RWPE1 (cell line): ENCODE measurements around the gene PPP2R3A.
A peak's percentile ranks its signal among the peaks of the same experiment; 100 is the strongest.

ENCODE experiments used
- CTCF ChIA-PET: fragments of 350-600 bp; sonication (Branson Sonifier 250); formaldehyde crosslinking; extraction: SDS; loops from one replicate; lab custom pipeline; 2021; lab: Yijun Ruan, JAX
- POLR2A ChIA-PET: fragments of 400-600 bp; formaldehyde crosslinking; extraction: SDS; loops from one replicate; lab custom pipeline; 2020; ENCODE audit warnings: antibody characterized with exemption; ENCODE audit not compliant: low non-redundant PET; lab: Yijun Ruan, JAX
- DNase-seq: peaks from one replicate; pipeline ENCODE4 v3.0.0; 2012; ENCODE audit warnings: low spot score
- H3K27ac ChIP-seq: fragments of 450-650 bp; 2 replicates; pipeline ENCODE4 v1.5.1; 2017
- CTCF ChIP-seq: fragments of 450-650 bp; conservative IDR thresholded peaks from 2 replicates; pipeline ENCODE4 v1.5.1; 2017; ENCODE audit warnings: low read depth, mild to moderate bottlenecking

Gene PPP2R3A

DNA sequence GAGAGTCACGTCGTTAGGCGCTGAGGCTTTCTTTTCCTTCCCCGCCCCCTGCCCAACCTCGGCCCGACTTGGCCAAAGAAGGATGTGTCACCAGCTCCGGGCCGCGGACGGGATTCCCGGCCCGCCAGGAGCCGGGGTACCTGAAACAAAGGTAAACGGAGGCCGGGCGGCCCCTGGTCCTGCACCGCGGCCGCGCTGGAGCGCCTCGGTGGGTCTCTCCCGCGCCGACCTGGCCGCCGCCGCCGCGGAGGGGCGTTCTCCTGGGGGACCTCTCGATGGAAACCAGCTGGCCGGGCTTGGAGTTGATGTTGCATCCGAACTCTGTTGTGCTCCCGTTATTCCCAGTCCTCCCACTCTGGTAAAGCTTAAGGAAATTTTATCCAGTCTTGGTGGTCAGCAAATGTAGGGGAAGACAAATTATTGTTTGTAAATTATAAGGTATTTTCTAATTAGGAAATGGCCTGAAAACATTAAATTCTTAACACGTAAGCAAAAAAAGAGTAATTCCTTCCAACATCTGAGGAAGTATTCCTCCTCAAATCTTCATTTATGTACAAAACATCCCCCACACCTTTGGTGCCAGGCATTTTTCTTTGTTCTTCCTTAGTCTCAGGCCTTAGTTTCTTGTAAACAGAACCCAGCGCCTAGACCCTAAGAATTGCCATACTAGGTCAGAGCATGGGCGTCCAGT, 888 bp downstream of the PPP2R3A start:
- H3K27ac ChIP-seq = peak overlapping the region; percentile 84
- DNase-seq = no peak
- ChIA-PET CTCF (interaction anchor here (0.6 to 0.7 kb wide), 2 partner anchors 76 to 905 kb away, joined by 3 read pairs; no protein-coding TSS in a partner anchor), POLR2A (no interaction called here)
- TF ChIP-seq CTCF = no peak

DNA sequence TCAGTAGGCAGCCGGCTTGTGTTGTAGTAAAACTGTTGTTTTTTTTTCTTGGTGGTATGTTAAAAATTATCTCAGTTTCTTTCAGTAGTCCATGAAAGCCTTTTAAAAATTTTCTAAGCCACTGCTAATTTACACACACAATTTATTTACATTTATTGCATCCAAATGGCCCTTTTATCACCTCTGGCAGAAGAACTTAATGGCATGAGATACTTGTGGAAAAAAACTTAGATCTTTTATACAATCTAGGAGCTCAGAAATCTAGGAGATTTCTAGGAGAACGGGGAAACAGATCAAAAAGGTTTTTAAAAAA, 1.4 kb downstream of the PPP2R3A start:
- TF ChIP-seq CTCF = no peak
- POLR2A ChIA-PET = no interaction called here
- H3K27ac ChIP-seq = no peak overlapping the region
- no peak for DNase-seq
- CTCF ChIA-PET = interaction anchor here (0.8 kb wide), 1 partner anchor 48 kb away, joined by 3 read pairs; no protein-coding TSS in a partner anchor

DNA sequence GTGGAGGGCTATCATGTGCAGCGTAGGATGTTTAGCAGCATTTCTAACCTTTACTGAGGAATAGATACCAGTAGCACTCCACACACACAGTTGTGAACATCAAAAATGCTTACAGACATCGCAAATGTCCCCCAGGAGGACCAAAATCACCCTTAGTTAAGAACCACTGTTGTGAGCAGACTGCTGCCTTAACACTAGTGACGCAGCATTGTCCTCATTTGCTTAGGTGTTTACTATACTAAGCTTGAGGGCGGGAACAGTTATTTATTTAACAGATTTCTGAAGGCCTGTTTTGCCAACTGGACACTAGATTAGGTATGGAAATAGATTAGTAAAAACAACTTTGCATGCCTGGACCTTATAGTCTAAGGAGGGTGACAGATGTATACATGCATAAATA, 2.3 kb downstream of the PPP2R3A start:
- ChIA-PET POLR2A (no interaction called here), CTCF (no interaction called here)
- no peak for TF ChIP-seq CTCF
- DNase-seq = no peak
- H3K27ac ChIP-seq = no peak overlapping the region

DNA sequence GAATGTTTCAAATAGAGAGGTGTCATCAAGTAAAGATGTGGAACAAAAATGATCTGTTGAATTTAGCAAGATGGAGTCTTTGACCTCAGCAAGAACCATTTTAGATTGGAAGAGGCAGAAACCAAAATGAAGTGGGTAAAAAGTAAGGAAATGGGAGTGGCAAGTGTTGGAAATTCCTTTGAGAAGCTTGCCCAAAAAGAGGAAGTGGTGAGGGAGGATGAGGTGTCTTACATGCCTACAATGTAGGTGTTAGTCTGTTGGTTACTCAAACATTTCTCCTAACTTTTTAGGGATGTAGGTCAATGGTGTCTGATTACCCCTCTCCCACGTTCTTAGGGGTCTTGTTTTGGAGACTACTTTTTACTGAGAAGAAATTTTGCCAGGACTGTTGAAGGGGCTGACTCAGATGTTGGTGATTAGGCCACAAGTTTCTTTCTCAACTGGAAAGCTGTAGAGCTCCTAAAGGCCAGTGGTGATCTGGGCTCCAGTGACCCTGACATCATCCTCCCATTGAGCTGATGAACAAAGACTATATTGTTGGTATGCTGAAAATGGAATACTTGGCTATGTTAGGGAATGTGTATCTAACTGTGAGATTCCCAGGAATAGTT, 5.1 kb downstream of the PPP2R3A start:
- ChIA-PET POLR2A (no interaction called here), CTCF (no interaction called here)
- peak; percentile 8 for DNase-seq
- H3K27ac ChIP-seq = no peak overlapping the region
- TF ChIP-seq CTCF = no peak

GRCh38 chr3:135973841-135974240, 8.3 kb downstream of the PPP2R3A start:
- ChIA-PET POLR2A (no interaction called here), CTCF (no interaction called here)
- no peak for TF ChIP-seq CTCF
- DNase-seq = no peak
- H3K27ac ChIP-seq = no peak overlapping the region

DNA sequence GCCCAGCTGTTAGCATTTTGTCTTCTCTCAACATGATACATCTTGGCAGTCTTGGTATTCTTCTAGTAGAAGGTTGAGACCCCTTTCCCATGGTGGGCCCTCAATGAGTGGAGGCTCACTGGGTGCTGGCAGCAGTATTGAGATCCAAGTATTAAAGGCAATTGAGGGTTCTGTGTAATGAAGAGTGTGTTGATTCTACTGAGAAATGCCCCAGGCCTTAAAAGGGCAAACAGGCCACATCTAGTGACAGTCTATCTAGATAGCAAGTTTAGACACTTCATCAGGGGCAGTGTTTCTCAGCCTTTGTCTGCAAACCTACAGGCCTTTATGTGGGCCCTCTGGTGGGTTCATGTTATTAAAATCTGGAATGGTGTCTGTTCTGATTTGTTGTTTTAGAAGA, 9.5 kb downstream of the PPP2R3A start:
- no peak for DNase-seq
- ChIA-PET POLR2A (no interaction called here), CTCF (no interaction called here)
- TF ChIP-seq CTCF = no peak
- H3K27ac ChIP-seq = no peak overlapping the region
